Measurements from ENCODE around the gene CHST6. TPM values are rescaled to one million over a fixed set of nuclear protein-coding genes. Genes with fewer than 3 reads are reported as not detected.
"Not testable (repeated sequence)": the region's sequence is repeated elsewhere in the genome, so short reads cannot be mapped to it uniquely, and the experiment has no call there.

CHST6 gene
- total and polyA plus RNA-seq, 8 donors, result 1.3 to 3.9 (median 1.6) TPM

GRCh38 chr16:75432828-75433731 is 62.2 kb downstream of the CHST6 start, which contains the start of gene CFDP1:
Gene CFDP1 (minus strand): TSS chr16:75433503. CDS start chr16:75433352, 151 bp downstream.
- intact Hi-C loops (cut with DNase I), result no loop called here
- DNase-seq (peak; percentile 96 to 98 (median 98)), ATAC-seq (peak; percentile 97)
- no peaks in the 10 kb centered on the region for H3K27me3 ChIP-seq
- H3K4me3 ChIP-seq, result peak within 1 kb of the TSS; percentile 98 to 99
- no peak for TF ChIP-seq CTCF (IDR thresholded peaks at IDR 0.05)
- H3K36me3 ChIP-seq, result no peaks in the 10 kb centered on the region
- peak within 1 kb of the TSS; percentile 96 to 97 for H3K27ac ChIP-seq
- no peaks in the 10 kb centered on the region for H3K9me3 ChIP-seq
- H3K4me1 ChIP-seq, result peaks cover 6 to 37% of the 10 kb centered on the region in 2 donors

- H3K27me3 ChIP-seq, result no peaks in the 10 kb centered on the region
- H3K9me3 ChIP-seq, result no peaks in the 10 kb centered on the region
- peaks cover 6 to 34% of the 10 kb centered on the region in 2 donors for H3K4me1 ChIP-seq
- H3K36me3 ChIP-seq, result no peaks in the 10 kb centered on the region
- no peak overlapping the region for H3K27ac ChIP-seq
- DNase-seq (no peak), ATAC-seq (no peak)
- TF ChIP-seq CTCF (IDR thresholded peaks at IDR 0.05), result no peak
- H3K4me3 ChIP-seq, result no peak overlapping the region
- intact Hi-C loops (cut with DNase I), result no loop called here
Measured at GRCh38 chr16:75429621-75430403, 65.4 kb downstream of the CHST6 start.

- ATAC-seq; H3K36me3 ChIP-seq; H3K27me3 ChIP-seq; intact Hi-C loops (cut with DNase I); DNase-seq; H3K9me3 ChIP-seq; H3K27ac ChIP-seq; H3K4me3 ChIP-seq: not testable (repeated sequence)
- peaks cover 1 to 16% of the 10 kb centered on the region in 2 donors for H3K4me1 ChIP-seq
Measured at GRCh38 chr16:75426524-75426923, 68.7 kb downstream of the CHST6 start.

GRCh38 chr16:75424105-75424762 is 71.0 kb downstream of the CHST6 start:
- ATAC-seq; H3K9me3 ChIP-seq; H3K27me3 ChIP-seq; H3K27ac ChIP-seq; H3K4me3 ChIP-seq; intact Hi-C loops (cut with DNase I); H3K36me3 ChIP-seq; DNase-seq: not testable (repeated sequence)
- H3K4me1 ChIP-seq, result peaks cover 4 to 19% of the 10 kb centered on the region in 2 donors

GRCh38 chr16:75423723-75424104 is 71.5 kb downstream of the CHST6 start:
- H3K27me3 ChIP-seq, result no peaks in the 10 kb centered on the region
- DNase-seq (no peak), ATAC-seq (no peak)
- H3K4me1 ChIP-seq, result peaks cover 4 to 18% of the 10 kb centered on the region in 2 donors
- H3K4me3 ChIP-seq, result no peak overlapping the region
- TF ChIP-seq CTCF (IDR thresholded peaks at IDR 0.05), result no peak
- intact Hi-C loops (cut with DNase I), result no loop called here
- H3K9me3 ChIP-seq, result no peaks in the 10 kb centered on the region
- H3K27ac ChIP-seq, result no peak overlapping the region
- no peaks in the 10 kb centered on the region for H3K36me3 ChIP-seq

Other genes with a start within 250 kb of the CHST6 start
- gene BCAR1, start 243.8 kb downstream of the CHST6 start, total RNA-seq, result 10 to 100 TPM; 67.6 to 73.6 TPM
- 10 to 100 TPM; 39.6 to 60.8 (median 50.4) TPM for gene BCAR1, start 243.8 kb downstream of the CHST6 start, polyA plus RNA-seq (ENCODE audit: insufficient read length in 6 of 6)
- 10 to 100 TPM; 43.4 to 44.5 TPM for gene CFDP1, start 61.9 kb downstream of the CHST6 start, total RNA-seq
- 100 to 1,000 TPM; 127 to 151 (median 143) TPM for gene CFDP1, start 61.9 kb downstream of the CHST6 start, polyA plus RNA-seq (ENCODE audit: insufficient read length in 6 of 6)
- gene TMEM170A, start 30.8 kb downstream of the CHST6 start, total RNA-seq, result 10 to 100 TPM; 20.2 to 30.9 TPM
- gene TMEM170A, start 30.8 kb downstream of the CHST6 start, polyA plus RNA-seq (ENCODE audit: insufficient read length in 6 of 6), result 10 to 100 TPM; 29.9 to 40.1 (median 36.0) TPM
- gene CHST5, start 40.7 kb upstream of the CHST6 start, total RNA-seq, result 1 to 10 TPM in 1 of 2 donors, under 1 TPM in 1; 0.09 to 1.4 TPM
- gene CHST5, start 40.7 kb upstream of the CHST6 start, polyA plus RNA-seq (ENCODE audit: insufficient read length in 6 of 6), result 1 to 10 TPM in 2 of 6 donors, under 1 TPM in 4; 0.48 to 1.6 (median 0.65) TPM
- gene TMEM231, start 60.8 kb upstream of the CHST6 start, total RNA-seq, result 10 to 100 TPM in 1 of 2 donors, 1 to 10 TPM in 1; 8.2 to 16.0 TPM
- 10 to 100 TPM; 18.3 to 25.8 (median 24.2) TPM for gene TMEM231, start 60.8 kb upstream of the CHST6 start, polyA plus RNA-seq (ENCODE audit: insufficient read length in 6 of 6)
- 100 to 1,000 TPM in 1 of 2 donors, 10 to 100 TPM in 1; 94.1 to 107 TPM for gene GABARAPL2, start 70.9 kb upstream of the CHST6 start, total RNA-seq
- gene GABARAPL2, start 70.9 kb upstream of the CHST6 start, polyA plus RNA-seq (ENCODE audit: insufficient read length in 6 of 6), result 100 to 1,000 TPM; 126 to 145 (median 143) TPM
- gene ADAT1, start 127.8 kb upstream of the CHST6 start, total RNA-seq, result 10 to 100 TPM; 45.4 to 53.0 TPM
- 10 to 100 TPM; 39.1 to 57.4 (median 51.8) TPM for gene ADAT1, start 127.8 kb upstream of the CHST6 start, polyA plus RNA-seq (ENCODE audit: insufficient read length in 6 of 6)
- gene KARS1, start 152.2 kb upstream of the CHST6 start, total RNA-seq, result 100 to 1,000 TPM in 1 of 2 donors, 10 to 100 TPM in 1; 80.0 to 106 TPM
- 100 to 1,000 TPM; 117 to 128 (median 123) TPM for gene KARS1, start 152.2 kb upstream of the CHST6 start, polyA plus RNA-seq (ENCODE audit: insufficient read length in 6 of 6)
- gene TERF2IP, start 152.3 kb upstream of the CHST6 start, total RNA-seq, result 10 to 100 TPM; 46.7 to 55.8 TPM
- gene TERF2IP, start 152.3 kb upstream of the CHST6 start, polyA plus RNA-seq (ENCODE audit: insufficient read length in 6 of 6), result 10 to 100 TPM; 75.0 to 88.7 (median 78.7) TPM
- gene CPHXL2, start 181.6 kb upstream of the CHST6 start, total RNA-seq, result not detected
- gene CPHXL2, start 181.6 kb upstream of the CHST6 start, polyA plus RNA-seq (ENCODE audit: insufficient read length in 6 of 6), result under 1 TPM in 3 of 6 donors, not detected in 3; 0.17 to 0.52 (median 0.52) TPM
- not detected for gene DUXB, start 206.0 kb upstream of the CHST6 start, total RNA-seq
- under 1 TPM in 4 of 6 donors, not detected in 2; 0.15 to 0.42 (median 0.16) TPM for gene DUXB, start 206.0 kb upstream of the CHST6 start, polyA plus RNA-seq (ENCODE audit: insufficient read length in 6 of 6)
- gene CPHXL, start 231.0 kb upstream of the CHST6 start, total RNA-seq, result not detected
- under 1 TPM in 1 of 6 donors, not detected in 5; 0.17 TPM for gene CPHXL, start 231.0 kb upstream of the CHST6 start, polyA plus RNA-seq (ENCODE audit: insufficient read length in 6 of 6)